H1 (cell line): ENCODE measurements around the gene PHACTR1. TPM values are rescaled to one million over a fixed set of nuclear protein-coding genes. Genes with fewer than 3 reads are reported as not detected.

ENCODE experiments used
- CTCF ChIA-PET: fragments of 300-600 bp; sonication (Branson Sonifier 250); formaldehyde crosslinking; loops from one replicate; lab custom pipeline; 2021; ENCODE audit not compliant: partially characterized antibody; lab: Charles Lee
- POLR2A ChIA-PET: fragments of 300-600 bp; sonication (Branson Sonifier 250); formaldehyde crosslinking; loops from one replicate; lab custom pipeline; 2021; ENCODE audit warnings: inconsistent platforms; ENCODE audit not compliant: partially characterized antibody; lab: Charles Lee
- DNase-seq, 2 experiments: peaks; one replicate each; pipeline versions ENCODE4 v3.0.0 to v3.0.0-alpha.2; 2010 to 2022; ENCODE audit warnings: low spot score in 2 of 2, low read depth in 1 of 2, mixed read lengths in 1 of 2
- FAIRE-seq: peaks from 2 replicates; lab custom pipeline; 2011; peaks lifted over from hg19 to GRCh38; lab: Jason Lieb, UNC
- H2AFZ ChIP-seq: 2 replicates; pipeline ENCODE4 v1.8.1; 2012; ENCODE audit warnings: low read length, inconsistent platforms
- H2AK5ac ChIP-seq: 2 replicates; pipeline ENCODE4 v1.6.1; 2013; ENCODE audit warnings: low read depth, low read length
- H2BK120ac ChIP-seq: replicated peaks from 2 replicates; pipeline ENCODE3; 2013; ENCODE audit warnings: low read depth, low read length, inconsistent platforms
- H2BK12ac ChIP-seq: 2 replicates; pipeline ENCODE4 v1.6.1; 2013; ENCODE audit warnings: low read depth, low read length
- H2BK15ac ChIP-seq: 2 replicates; pipeline ENCODE4 v1.6.1; 2013; ENCODE audit warnings: low read length
- H2BK20ac ChIP-seq: 2 replicates; pipeline ENCODE4 v1.6.1; 2013; ENCODE audit warnings: low read length
- H2BK5ac ChIP-seq: 2 replicates; pipeline ENCODE4 v1.6.1; 2013; ENCODE audit warnings: low read depth, low read length
- H3K14ac ChIP-seq: 2 replicates; pipeline ENCODE4 v1.6.1; 2013; ENCODE audit warnings: inconsistent platforms; ENCODE audit not compliant: insufficient read length
- H3K18ac ChIP-seq: 2 replicates; pipeline ENCODE4 v1.6.1; 2013; ENCODE audit warnings: low read length; ENCODE audit errors: extremely low read depth
- H3K23ac ChIP-seq: 2 replicates; pipeline ENCODE4 v1.6.1; 2013; ENCODE audit warnings: inconsistent platforms; ENCODE audit not compliant: insufficient read length
- H3K23me2 ChIP-seq: 2 replicates; pipeline ENCODE4 v1.6.1; 2013; ENCODE audit warnings: low read depth, low read length
- H3K27ac ChIP-seq: 2 replicates; pipeline ENCODE4 v1.6.1; 2011; ENCODE audit warnings: low read depth, low read length, inconsistent platforms
- H3K27me3 ChIP-seq, 4 experiments: replicated peaks in 1 of 4; 1 replicate in 1 of 4; 2 replicates in 3 of 4; pipeline versions ENCODE4 v1.6.1 to v1.8.1; 2011 to 2013; ENCODE audit warnings: low read length in 3 of 4, mild to moderate bottlenecking in 3 of 4, inconsistent platforms in 2 of 4, mixed read lengths in 2 of 4, moderate library complexity in 1 of 4; ENCODE audit not compliant: control insufficient read depth in 3 of 4, insufficient read depth in 3 of 4; ENCODE audit errors: extremely low read depth in 1 of 4
- H3K36me3 ChIP-seq, 4 experiments: 2 replicates each; pipeline versions ENCODE4 v1.6.1 to v1.8.1; 2011 to 2013; ENCODE audit warnings: mild to moderate bottlenecking in 4 of 4, low read length in 3 of 4, moderate library complexity in 2 of 4, control low read depth in 1 of 4, inconsistent platforms in 1 of 4; ENCODE audit not compliant: insufficient read depth in 4 of 4, control insufficient read depth in 2 of 4
- H3K4ac ChIP-seq: replicated peaks from 2 replicates; pipeline ENCODE3; 2013; ENCODE audit warnings: low read length, low read depth, mixed read lengths, inconsistent platforms; ENCODE audit not compliant: insufficient read length
- H3K4me1 ChIP-seq, 4 experiments: replicated peaks in 1 of 4; 1 replicate in 1 of 4; 2 replicates in 3 of 4; pipeline versions ENCODE4 v1.6.1 to v1.8.1; 2011 to 2013; ENCODE audit warnings: low read length in 3 of 4, inconsistent platforms in 2 of 4, mixed read lengths in 1 of 4; ENCODE audit not compliant: insufficient read depth in 4 of 4, control insufficient read depth in 3 of 4
- H3K4me2 ChIP-seq, 2 experiments: 2 replicates each; pipeline versions ENCODE4 v1.6.1 to v1.8.1; 2011 to 2013; ENCODE audit warnings: low read depth in 2 of 2, low read length in 2 of 2, control low read depth in 1 of 2, inconsistent platforms in 1 of 2, mild to moderate bottlenecking in 1 of 2; ENCODE audit not compliant: insufficient read depth in 1 of 2
- H3K4me3 ChIP-seq, 4 experiments: fragments of 200-600, 300-600 bp in 1 of 4; sonication (generic), shearing (Covaris generic), sonication (Bioruptor Twin) in 1 of 4; 2 replicates each; pipeline versions ENCODE4 v1.5.1 to v1.8.1; 2011 to 2016; ENCODE audit warnings: low read length in 4 of 4, low read depth in 3 of 4, control low read depth in 2 of 4, inconsistent platforms in 2 of 4, mild to moderate bottlenecking in 2 of 4, mixed read lengths in 1 of 4, moderate library complexity in 1 of 4; ENCODE audit not compliant: insufficient read depth in 2 of 4; ENCODE audit errors: extremely low read depth in 1 of 4
- H3K56ac ChIP-seq: replicated peaks from 2 replicates; pipeline ENCODE3; 2013; ENCODE audit warnings: low read depth, mild to moderate bottlenecking, mixed read lengths, low read length, inconsistent platforms; ENCODE audit not compliant: insufficient read length
- H3K79me1 ChIP-seq: 2 replicates; pipeline ENCODE4 v1.6.1; 2013; ENCODE audit warnings: low read depth, low read length, control low read depth
- H3K79me2 ChIP-seq, 2 experiments: 2 replicates each; pipeline versions ENCODE4 v1.6.1 to v1.8.1; 2012 to 2013; ENCODE audit warnings: low read length in 2 of 2, mild to moderate bottlenecking in 2 of 2, inconsistent platforms in 1 of 2; ENCODE audit not compliant: insufficient read depth in 2 of 2, control insufficient read depth in 1 of 2
- H3K9ac ChIP-seq, 4 experiments: replicated peaks in 1 of 4; 1 replicate in 1 of 4; 2 replicates in 3 of 4; pipeline versions ENCODE4 v1.6.1 to v1.8.1; 2011 to 2013; ENCODE audit warnings: low read depth in 3 of 4, low read length in 3 of 4, control low read depth in 2 of 4, mild to moderate bottlenecking in 2 of 4, moderate library complexity in 2 of 4, inconsistent platforms in 1 of 4; ENCODE audit errors: extremely low read depth in 1 of 4
- H3K9me3 ChIP-seq, 2 experiments: 2 replicates each; pipeline versions ENCODE4 v1.6.1 to v1.8.1; 2012 to 2013; ENCODE audit warnings: mild to moderate bottlenecking in 2 of 2, moderate library complexity in 2 of 2, control low read depth in 1 of 2, inconsistent platforms in 1 of 2, low read depth in 1 of 2, low read length in 1 of 2, mixed read lengths in 1 of 2; ENCODE audit not compliant: insufficient read depth in 2 of 2
- H4K20me1 ChIP-seq, 2 experiments: replicated peaks in 1 of 2; 2 replicates each; pipeline versions ENCODE3 to v1.8.1; 2011 to 2013; ENCODE audit warnings: inconsistent platforms in 2 of 2, low read length in 2 of 2, mild to moderate bottlenecking in 1 of 2; ENCODE audit not compliant: insufficient read depth in 2 of 2, control insufficient read depth in 1 of 2
- H4K5ac ChIP-seq: 2 replicates; pipeline ENCODE4 v1.6.1; 2013; ENCODE audit warnings: low read length, low read depth, mixed read lengths, inconsistent platforms; ENCODE audit not compliant: insufficient read length
- H4K8ac ChIP-seq: 2 replicates; pipeline ENCODE4 v1.8.0; 2013; ENCODE audit warnings: mild to moderate bottlenecking, moderate library complexity, low read length, inconsistent platforms; ENCODE audit not compliant: insufficient read depth; ENCODE audit errors: extremely low read depth
- H4K91ac ChIP-seq: replicated peaks from 2 replicates; pipeline ENCODE3; 2013; ENCODE audit warnings: low read length, mixed read lengths, inconsistent platforms; ENCODE audit not compliant: insufficient read length
- BACH1 ChIP-seq: IDR thresholded peaks from 2 replicates; pipeline ENCODE4 v1.6.1; 2012; ENCODE audit warnings: low read length, improper control_type of control experiment
- EP300 ChIP-seq, 2 experiments: IDR thresholded peaks; 1 replicate in 1 of 2; 2 replicates in 1 of 2; pipeline ENCODE4 v1.6.1; 2011 to 2012; ENCODE audit warnings: low read depth in 2 of 2, low read length in 2 of 2, mild to moderate bottlenecking in 2 of 2, borderline replicate concordance in 1 of 2, inconsistent platforms in 1 of 2, moderate library complexity in 1 of 2
- KDM1A ChIP-seq: fragments of 200-600, 300-600 bp; sonication (generic); IDR thresholded peaks from 2 replicates; pipeline ENCODE4 v1.7.1; 2016; ENCODE audit warnings: mild to moderate bottlenecking, low read length, borderline replicate concordance
- RFX5 ChIP-seq: IDR thresholded peaks from 2 replicates; pipeline ENCODE4 v1.6.1; 2011; ENCODE audit warnings: low read depth, low read length, improper control_type of control experiment, borderline replicate concordance
- SIN3A ChIP-seq, 2 experiments: IDR thresholded peaks in 1 of 2; conservative IDR thresholded peaks in 1 of 2; 2 replicates each; pipeline ENCODE4 v1.6.1; 2011 to 2012; ENCODE audit warnings: low read length in 2 of 2, improper control_type of control experiment in 1 of 2, low read depth in 1 of 2, mild to moderate bottlenecking in 1 of 2
- SUZ12 ChIP-seq: fragments of 200-600 bp; sonication (generic); IDR thresholded peaks from 2 replicates; pipeline ENCODE4 v1.6.1; 2012; ENCODE audit warnings: mild to moderate bottlenecking, inconsistent platforms, low read length, moderate library complexity, mixed read lengths
- WGBS, 2 experiments: shearing (Covaris generic) in 1 of 2; methylation state at CpG; one replicate each; pipeline versions ENCODE4 v1.1.6 to v1.1.7; 2013 to 2015; ENCODE audit warnings: low lambda C conversion rate in 2 of 2, mixed read lengths in 2 of 2, inconsistent platforms in 1 of 2, low coverage in 1 of 2, missing lambda C conversion rate in 1 of 2; ENCODE audit not compliant: insufficient replicate concordance in 2 of 2, insufficient coverage in 1 of 2, insufficient read length in 1 of 2; ENCODE audit errors: extremely low coverage in 1 of 2, missing lambda C conversion rate in 1 of 2; 5-methylcytosine and 5-hydroxymethylcytosine counted together
- polyA plus RNA-seq, 7 experiments: library from polyadenylated mRNA; depleted of rRNA in 3 of 7; stranded (reverse) in 5 of 7; unstranded in 2 of 7; fragments of >200 nt in 5 of 7; fragments of 200-250 nt in 2 of 7; gene quantifications; 1 replicate in 5 of 7; 2 replicates in 1 of 7; 4 replicates in 1 of 7; pipeline versions ENCODE4 v1.2.1 to v1.2.3, GENCODE V29; 2011 to 2013; ENCODE audit warnings: missing spikeins in 2 of 7, mixed read lengths in 2 of 7
- total RNA-seq: library from RNA; stranded (reverse); fragmentation: NEBNext Ultra II Directional; extraction: Animal tissue kit (Norgen Biotek cat#: 25700); gene quantifications from 2 replicates; pipeline ENCODE4 v1.2.1, GENCODE V29; 2021

Gene PHACTR1
- total and polyA plus RNA-seq, 2 of the 8 experiments (the other 6 are each of a cell fraction or from before 2014, with no cell fraction given) = 3.9 to 17.1 TPM

- Histone ChIP-seq H3K23ac (no peak overlapping the region), H3K9ac (no peak overlapping the region), H2AK5ac (no peak overlapping the region), H3K4ac (no peak overlapping the region), H3K79me2 (no peaks in the 10 kb centered on the region), H4K5ac (no peak overlapping the region), H3K36me3 (no peaks in the 10 kb centered on the region; a peak in 1 of 8 replicates), H3K4me2 (no peak overlapping the region), H3K9me3 (no peaks in the 10 kb centered on the region), H2BK20ac (no peak overlapping the region), H2BK5ac (no peak overlapping the region), H3K4me3 (no peak overlapping the region), H3K18ac (no peak overlapping the region), H2BK15ac (no peak overlapping the region), H3K79me1 (no peaks in the 10 kb centered on the region), H3K14ac (no peak overlapping the region), H3K4me1 (no peaks in the 10 kb centered on the region), H2AFZ (no peak overlapping the region), H4K20me1 (no peaks in the 10 kb centered on the region), H3K56ac (no peak overlapping the region), H3K27ac (no peak overlapping the region), H2BK120ac (no peak overlapping the region), H2BK12ac (no peak overlapping the region), H3K23me2 (no peaks in the 10 kb centered on the region), H4K91ac (no peak overlapping the region), H3K27me3 (no peaks in the 10 kb centered on the region), H4K8ac (no peak overlapping the region)
- DNase-seq (no peak), FAIRE-seq (no peak)
- TF ChIP-seq SUZ12 (no peak), KDM1A (no peak), BACH1 (no peak), SIN3A (conservative IDR thresholded peaks at IDR 0.05 in 1 of 2, IDR thresholded peaks at IDR 0.05 in 1 of 2; ENCODE audit: low read depth in 1 of 2, low read length in 2 of 2) (no peak), RFX5 (no peak), EP300 (IDR thresholded peaks at IDR 0.05; ENCODE audit: borderline replicate concordance in 1 of 2, low read depth in 2 of 2, low read length in 2 of 2) (no peak)
- ChIA-PET POLR2A (no interaction called here), CTCF (interaction anchor here (0.8 kb wide), 1 partner anchor 87 kb away, joined by 3 read pairs; no protein-coding TSS in a partner anchor)
- WGBS, 2 experiments = 93% methylated on average over 2 of the region's 2 CpGs; no CpG with 5 or more reads in 1 of the 2 experiments
These were observed 498.8 kb downstream of the PHACTR1 start for GRCh38 chr6:13215390-13215789.
